DMS53 treated with DMSO at 0.1 percent for 48 hours (cell line): ENCODE results near the gene IREB2.

ENCODE experiments used
- DNase-seq: peaks from one replicate; lab custom pipeline; 2025; ENCODE audit not compliant: unreplicated experiment; lab: John Stamatoyannopoulos, UW

IREB2 gene

GRCh38 chr15:78540141-78540870 lies 102.3 kb downstream of the IREB2 start, which contains the start of gene PSMA4:
PSMA4 (plus strand) TSS chr15:78540444; CDS start chr15:78541928, 1,484 bp downstream.
- DNase-seq = peak; percentile 67

GRCh38 chr15:78540871-78541743 lies 103.1 kb downstream of the IREB2 start:
- DNase-seq = no peak

DNA sequence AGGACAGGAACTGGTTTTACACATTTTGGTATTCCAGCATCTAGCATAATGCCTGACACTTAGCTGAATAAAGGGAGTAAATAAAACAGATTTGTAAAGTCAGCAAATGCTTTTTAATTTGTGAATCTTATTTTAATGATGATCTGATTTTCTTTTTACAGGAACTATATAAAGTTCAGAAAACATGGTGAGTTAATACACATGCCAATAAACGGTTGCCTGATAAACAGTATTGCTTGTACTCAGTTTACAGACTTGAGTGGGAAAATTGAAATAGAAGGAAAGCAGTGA lies 103.7 kb downstream of the IREB2 start:
- no peak for DNase-seq

- no peak for DNase-seq
Measured at GRCh38 chr15:78542647-78543046, 104.6 kb downstream of the IREB2 start.

GRCh38 chr15:78550194-78550593 lies 112.2 kb downstream of the IREB2 start:
- DNase-seq = no peak

DNA sequence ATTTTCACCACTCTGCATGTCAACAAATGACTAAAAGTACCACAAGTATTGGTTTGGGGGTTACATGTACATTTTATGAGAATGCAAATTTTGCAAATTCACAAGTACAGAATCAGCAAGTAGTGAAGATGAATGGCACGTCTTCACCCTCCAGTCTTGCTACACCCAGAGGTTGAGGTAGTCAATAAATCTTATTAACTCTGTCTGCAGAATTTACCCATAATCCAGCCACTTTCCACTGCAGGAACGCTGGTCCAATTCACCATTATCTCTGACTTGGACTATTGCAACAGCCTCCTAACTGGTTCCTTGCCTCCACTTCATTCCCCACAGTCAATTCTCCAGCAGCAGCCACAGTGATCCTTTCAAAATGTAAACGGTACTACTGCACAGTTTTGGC lies 112.8 kb downstream of the IREB2 start:
- DNase-seq = no peak
